ENCODE results near the gene SSBP2. TPM values are rescaled to one million over a fixed set of nuclear protein-coding genes. Genes with fewer than 3 reads are reported as not detected.

Gene SSBP2
- total and polyA plus RNA-seq, 4 donors, result 17.2 to 99.9 (median 27.3) TPM

DNA sequence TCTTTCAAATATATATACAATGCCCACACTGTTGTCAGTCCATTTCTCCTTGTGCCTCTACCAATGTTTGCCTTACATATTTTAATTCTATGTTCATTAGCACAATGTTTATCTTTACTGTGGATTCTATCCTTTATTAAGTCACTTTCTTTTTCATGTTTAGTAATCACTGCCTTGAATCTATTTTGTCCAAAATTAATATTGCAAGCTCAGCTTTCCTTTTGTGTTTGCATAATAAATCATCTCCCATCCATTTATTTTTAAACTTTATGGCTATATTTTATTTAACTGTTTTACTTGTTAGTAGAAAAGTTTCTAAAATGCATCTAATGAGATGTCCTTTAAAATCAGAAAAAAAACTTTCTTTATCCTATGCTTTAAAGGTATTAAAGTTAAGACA lies 230.1 kb downstream of the SSBP2 start:
- Histone ChIP-seq H3K4me3 (no peak overlapping the region), H3K27me3 (ENCODE audit: control insufficient read depth in 3 of 3, insufficient read depth in 3 of 3, low read length in 2 of 3) (no peaks in the 10 kb centered on the region), H3K27ac (ENCODE audit: low read depth in 1 of 2, low read length in 1 of 2) (no peak overlapping the region), H3K9ac (ENCODE audit: insufficient read depth in 1 of 2, low read length in 2 of 2) (no peak overlapping the region), H3K36me3 (ENCODE audit: control insufficient read depth in 4 of 4, insufficient read depth in 4 of 4, low read length in 4 of 4) (no peaks in the 10 kb centered on the region), H3K9me3 (ENCODE audit: control insufficient read depth in 4 of 4, insufficient read depth in 3 of 4, low read length in 3 of 4) (no peaks in the 10 kb centered on the region), H3K4me1 (ENCODE audit: control insufficient read depth in 5 of 5, insufficient read depth in 5 of 5, low read length in 5 of 5) (peaks cover 0 to 14% (median 0%) of the 10 kb centered on the region in 5 donors)
- TF ChIP-seq, protein P1, sequence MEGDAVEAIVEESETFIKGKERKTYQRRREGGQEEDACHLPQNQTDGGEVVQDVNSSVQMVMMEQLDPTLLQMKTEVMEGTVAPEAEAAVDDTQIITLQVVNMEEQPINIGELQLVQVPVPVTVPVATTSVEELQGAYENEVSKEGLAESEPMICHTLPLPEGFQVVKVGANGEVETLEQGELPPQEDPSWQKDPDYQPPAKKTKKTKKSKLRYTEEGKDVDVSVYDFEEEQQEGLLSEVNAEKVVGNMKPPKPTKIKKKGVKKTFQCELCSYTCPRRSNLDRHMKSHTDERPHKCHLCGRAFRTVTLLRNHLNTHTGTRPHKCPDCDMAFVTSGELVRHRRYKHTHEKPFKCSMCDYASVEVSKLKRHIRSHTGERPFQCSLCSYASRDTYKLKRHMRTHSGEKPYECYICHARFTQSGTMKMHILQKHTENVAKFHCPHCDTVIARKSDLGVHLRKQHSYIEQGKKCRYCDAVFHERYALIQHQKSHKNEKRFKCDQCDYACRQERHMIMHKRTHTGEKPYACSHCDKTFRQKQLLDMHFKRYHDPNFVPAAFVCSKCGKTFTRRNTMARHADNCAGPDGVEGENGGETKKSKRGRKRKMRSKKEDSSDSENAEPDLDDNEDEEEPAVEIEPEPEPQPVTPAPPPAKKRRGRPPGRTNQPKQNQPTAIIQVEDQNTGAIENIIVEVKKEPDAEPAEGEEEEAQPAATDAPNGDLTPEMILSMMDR (IDR thresholded peaks at IDR 0.05; ENCODE audit: control extremely low read depth, extremely low read depth), result no peak
- DNase-seq (no peak), ATAC-seq (ENCODE audit: insufficient read depth, low FRiP score) (no peak)

DNA sequence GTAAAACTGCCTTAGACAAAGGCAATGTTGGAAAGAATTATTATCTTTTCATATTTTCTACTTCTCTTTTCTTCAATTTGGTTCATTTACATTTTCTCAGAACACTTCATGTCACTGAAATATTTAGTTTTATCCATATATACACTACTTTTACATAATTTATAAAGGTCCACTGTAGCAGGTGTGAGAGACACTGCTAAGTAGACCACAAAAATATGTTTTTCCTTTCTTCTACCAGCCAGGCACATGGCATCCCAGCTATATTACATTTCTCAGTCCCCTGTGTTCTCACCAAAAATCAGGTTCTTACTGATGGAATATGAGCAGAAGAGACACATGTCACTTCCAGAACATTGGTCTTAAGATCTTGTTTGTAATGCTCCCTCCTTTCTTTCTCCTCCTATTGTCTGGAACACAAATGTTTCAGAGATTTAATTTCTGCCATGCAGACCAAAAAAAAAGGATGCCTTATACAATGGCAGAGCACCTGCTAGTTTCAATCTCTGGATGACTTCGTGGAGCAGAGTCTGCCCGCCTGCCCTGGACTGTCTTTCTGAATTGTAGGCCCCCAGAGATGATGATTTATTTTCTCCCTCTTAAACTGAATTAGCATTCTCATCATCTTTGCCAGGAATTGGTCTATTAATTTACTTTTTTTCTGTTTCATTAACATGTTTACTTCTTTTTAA lies 231.5 kb downstream of the SSBP2 start:
- Histone ChIP-seq H3K9me3 (ENCODE audit: control insufficient read depth in 4 of 4, insufficient read depth in 3 of 4, low read length in 3 of 4) (no peaks in the 10 kb centered on the region), H3K4me3 (no peak overlapping the region), H3K4me1 (ENCODE audit: control insufficient read depth in 5 of 5, insufficient read depth in 5 of 5, low read length in 5 of 5) (peaks cover 0 to 4% (median 0%) of the 10 kb centered on the region in 5 donors), H3K27ac (ENCODE audit: low read depth in 1 of 2, low read length in 1 of 2) (no peak overlapping the region), H3K27me3 (ENCODE audit: control insufficient read depth in 3 of 3, insufficient read depth in 3 of 3, low read length in 2 of 3) (no peaks in the 10 kb centered on the region), H3K36me3 (ENCODE audit: control insufficient read depth in 4 of 4, insufficient read depth in 4 of 4, low read length in 4 of 4) (no peaks in the 10 kb centered on the region), H3K9ac (ENCODE audit: insufficient read depth in 1 of 2, low read length in 2 of 2) (no peak overlapping the region)
- TF ChIP-seq, protein P1 (IDR thresholded peaks at IDR 0.05; ENCODE audit: control extremely low read depth, extremely low read depth), result no peak
- 94 to 97% methylated on average over 2 of the region's 2 CpGs for WGBS, 2 donors
- no peak for DNase-seq
- ATAC-seq (ENCODE audit: insufficient read depth, low FRiP score), result no peak

DNA sequence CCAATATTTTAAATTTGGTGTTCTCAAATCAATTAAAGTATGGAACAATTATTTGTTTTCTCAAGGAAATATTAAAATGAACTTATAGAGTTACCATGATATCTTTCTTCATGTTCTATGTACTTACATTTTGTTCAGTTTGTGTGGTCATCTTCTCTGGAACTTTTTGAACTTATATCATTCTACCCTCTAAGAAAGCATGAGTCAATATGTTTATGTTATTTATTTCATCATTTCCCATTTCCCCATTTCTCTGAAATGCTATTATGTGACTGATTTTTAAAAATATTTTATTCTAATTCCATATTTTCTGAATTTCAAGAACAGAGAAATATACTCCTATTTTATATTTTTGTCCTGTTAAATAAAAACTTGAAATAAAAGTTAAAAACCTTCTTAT lies 233.4 kb downstream of the SSBP2 start:
- Histone ChIP-seq H3K27me3 (ENCODE audit: control insufficient read depth in 3 of 3, insufficient read depth in 3 of 3, low read length in 2 of 3) (no peaks in the 10 kb centered on the region), H3K4me3 (no peak overlapping the region), H3K9ac (ENCODE audit: insufficient read depth in 1 of 2, low read length in 2 of 2) (no peak overlapping the region), H3K4me1 (ENCODE audit: control insufficient read depth in 5 of 5, insufficient read depth in 5 of 5, low read length in 5 of 5) (no peaks in the 10 kb centered on the region), H3K9me3 (ENCODE audit: control insufficient read depth in 4 of 4, insufficient read depth in 3 of 4, low read length in 3 of 4) (no peaks in the 10 kb centered on the region), H3K27ac (ENCODE audit: low read depth in 1 of 2, low read length in 1 of 2) (no peak overlapping the region), H3K36me3 (ENCODE audit: control insufficient read depth in 4 of 4, insufficient read depth in 4 of 4, low read length in 4 of 4) (no peaks in the 10 kb centered on the region)
- ATAC-seq (ENCODE audit: insufficient read depth, low FRiP score), result no peak
- TF ChIP-seq, protein P1 (IDR thresholded peaks at IDR 0.05; ENCODE audit: control extremely low read depth, extremely low read depth), result no peak
- DNase-seq, result no peak

- no peak for DNase-seq
- TF ChIP-seq, protein P1 (IDR thresholded peaks at IDR 0.05; ENCODE audit: control extremely low read depth, extremely low read depth), result no peak
- H3K9me3 ChIP-seq (ENCODE audit: control insufficient read depth in 4 of 4, insufficient read depth in 3 of 4, low read length in 3 of 4), result no peaks in the 10 kb centered on the region
- no peak for ATAC-seq (ENCODE audit: insufficient read depth, low FRiP score)
- H3K9ac ChIP-seq (ENCODE audit: insufficient read depth in 1 of 2, low read length in 2 of 2), result no peak overlapping the region
- H3K27me3 ChIP-seq (ENCODE audit: control insufficient read depth in 3 of 3, insufficient read depth in 3 of 3, low read length in 2 of 3), result no peaks in the 10 kb centered on the region
- H3K4me1 ChIP-seq (ENCODE audit: control insufficient read depth in 5 of 5, insufficient read depth in 5 of 5, low read length in 5 of 5), result no peaks in the 10 kb centered on the region
- no peak overlapping the region for H3K27ac ChIP-seq (ENCODE audit: low read depth in 1 of 2, low read length in 1 of 2)
- no peaks in the 10 kb centered on the region for H3K36me3 ChIP-seq (ENCODE audit: control insufficient read depth in 4 of 4, insufficient read depth in 4 of 4, low read length in 4 of 4)
- H3K4me3 ChIP-seq, result no peak overlapping the region
Measured at GRCh38 chr5:81516091-81516490, 234.8 kb downstream of the SSBP2 start.

Data from lung (tissue), 12 donors.